Gastroesophageal sphincter (tissue), 4 donors: ENCODE results near the gene BCAS3. TPM values are rescaled to one million over a fixed set of nuclear protein-coding genes. Genes with fewer than 3 reads are reported as not detected.

Source experiments
- ATAC-seq: fragments of 150-250 bp; one replicate; pipeline ENCODE4 v1.9.1; 2016; ENCODE audit warnings: mild to moderate bottlenecking, moderate library complexity
- H3K27ac ChIP-seq, 4 donors: fragments of 200-600 bp; sonication (generic) in 3 of 4; 1 replicate in 3 of 4; 2 replicates in 1 of 4; pipeline ENCODE4 v1.5.1; 2016 to 2019
- H3K27me3 ChIP-seq: fragments of 200-600 bp; sonication (generic); one replicate; pipeline ENCODE4 v1.5.1; 2019
- H3K36me3 ChIP-seq, 2 donors: fragments of 200-600 bp; sonication (generic); one replicate each; pipeline ENCODE4 v1.5.1; 2019; ENCODE audit warnings: control low read depth in 1 of 2
- H3K4me1 ChIP-seq, 3 donors: fragments of 200-600 bp; sonication (generic); 1 replicate in 2 of 3; 2 replicates in 1 of 3; pipeline ENCODE4 v1.5.1; 2016 to 2019; ENCODE audit warnings: control low read depth in 2 of 3
- H3K4me3 ChIP-seq, 2 donors: fragments of 200-600 bp; sonication (generic); one replicate each; pipeline ENCODE4 v1.5.1; 2019; ENCODE audit warnings: mild to moderate bottlenecking in 1 of 2, moderate library complexity in 1 of 2
- H3K9me3 ChIP-seq, 3 donors: fragments of 200-600 bp; sonication (generic); one replicate each; pipeline ENCODE4 v1.5.1; 2017 to 2019; ENCODE audit warnings: control low read depth in 2 of 3
- EP300 ChIP-seq: sonication (generic); formaldehyde crosslinking; IDR thresholded peaks from one replicate; pipeline ENCODE4 v1.6.1; 2017; ENCODE audit warnings: antibody characterized with exemption, mild to moderate bottlenecking
- POLR2A ChIP-seq, 2 donors: fragments of 450-650 bp; IDR thresholded peaks; one replicate each; pipeline ENCODE4 v1.6.1; 2017; ENCODE audit warnings: antibody characterized with exemption in 2 of 2, mild to moderate bottlenecking in 2 of 2, moderate library complexity in 1 of 2
- POLR2AphosphoS5 ChIP-seq: sonication (generic); formaldehyde crosslinking; IDR thresholded peaks from one replicate; pipeline ENCODE4 v1.6.1; 2017; ENCODE audit warnings: antibody characterized with exemption
- WGBS, 2 donors: methylation state at CpG; one replicate each; pipeline ENCODE4 v1.1.5; 2018; ENCODE audit warnings: low coverage in 1 of 2; 5-methylcytosine and 5-hydroxymethylcytosine counted together
- total RNA-seq, 4 donors: library from RNA; depleted of rRNA; stranded (reverse); fragments of >200 nt; gene quantifications; one replicate each; pipeline ENCODE4 v1.1.0, GENCODE V29; 2016
- TF ChIP-seq, protein P1 (sequence below), 4 experiments: fragments of 200-600 bp in 2 of 4; fragments of 450-650 bp in 2 of 4; sonication (generic) in 1 of 4; IDR thresholded peaks; one replicate each; pipeline ENCODE4 v1.5.1; 2017 to 2019; ENCODE audit warnings: antibody characterized with exemption in 4 of 4, mild to moderate bottlenecking in 2 of 4, moderate library complexity in 2 of 4

Gene BCAS3
- total RNA-seq, 4 donors from 2014 or later, result 18.8 to 37.0 (median 34.5) TPM

- no peaks in the 10 kb centered on the region for H3K9me3 ChIP-seq
- H3K4me3 ChIP-seq, result peak overlapping the region in 1 of 2 donors; percentile 35
- peak; percentile 82 for ATAC-seq
- 73% methylated on average over 7 of the region's 43 CpGs; no CpG with 5 or more reads in 1 of the 2 donors for WGBS, 2 donors
- TF ChIP-seq, protein P1, sequence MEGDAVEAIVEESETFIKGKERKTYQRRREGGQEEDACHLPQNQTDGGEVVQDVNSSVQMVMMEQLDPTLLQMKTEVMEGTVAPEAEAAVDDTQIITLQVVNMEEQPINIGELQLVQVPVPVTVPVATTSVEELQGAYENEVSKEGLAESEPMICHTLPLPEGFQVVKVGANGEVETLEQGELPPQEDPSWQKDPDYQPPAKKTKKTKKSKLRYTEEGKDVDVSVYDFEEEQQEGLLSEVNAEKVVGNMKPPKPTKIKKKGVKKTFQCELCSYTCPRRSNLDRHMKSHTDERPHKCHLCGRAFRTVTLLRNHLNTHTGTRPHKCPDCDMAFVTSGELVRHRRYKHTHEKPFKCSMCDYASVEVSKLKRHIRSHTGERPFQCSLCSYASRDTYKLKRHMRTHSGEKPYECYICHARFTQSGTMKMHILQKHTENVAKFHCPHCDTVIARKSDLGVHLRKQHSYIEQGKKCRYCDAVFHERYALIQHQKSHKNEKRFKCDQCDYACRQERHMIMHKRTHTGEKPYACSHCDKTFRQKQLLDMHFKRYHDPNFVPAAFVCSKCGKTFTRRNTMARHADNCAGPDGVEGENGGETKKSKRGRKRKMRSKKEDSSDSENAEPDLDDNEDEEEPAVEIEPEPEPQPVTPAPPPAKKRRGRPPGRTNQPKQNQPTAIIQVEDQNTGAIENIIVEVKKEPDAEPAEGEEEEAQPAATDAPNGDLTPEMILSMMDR (IDR thresholded peaks at IDR 0.05), result peak; percentile 85 to 98 (median 90)
- TF ChIP-seq POLR2AphosphoS5 (peak; percentile 10), POLR2A (IDR thresholded peaks at IDR 0.05) (no peak), EP300 (no peak)
- H3K4me1 ChIP-seq, result peaks cover 0 to 47% (median 20%) of the 10 kb centered on the region in 3 donors
- peaks cover 7% of the 10 kb centered on the region for H3K27me3 ChIP-seq
- H3K27ac ChIP-seq, result peak overlapping the region; percentile 4 to 83 (median 78)
- no peaks in the 10 kb centered on the region for H3K36me3 ChIP-seq
Measured at GRCh38 chr17:61416540-61417363, 739.1 kb downstream of the BCAS3 start.

GRCh38 chr17:61418449-61418848, 740.8 kb downstream of the BCAS3 start:
- Histone ChIP-seq H3K4me1 (peaks cover 0 to 33% (median 14%) of the 10 kb centered on the region in 3 donors), H3K9me3 (no peaks in the 10 kb centered on the region), H3K27me3 (peaks cover 22% of the 10 kb centered on the region), H3K4me3 (no peak overlapping the region), H3K36me3 (no peaks in the 10 kb centered on the region), H3K27ac (no peak overlapping the region)
- ATAC-seq, result no peak
- TF ChIP-seq, protein P1 (IDR thresholded peaks at IDR 0.05), result no peak
- TF ChIP-seq POLR2A (IDR thresholded peaks at IDR 0.05) (no peak), EP300 (no peak)
- 80 to 94% methylated on average over 1 to 2 of the region's 2 CpGs for WGBS, 2 donors

DNA sequence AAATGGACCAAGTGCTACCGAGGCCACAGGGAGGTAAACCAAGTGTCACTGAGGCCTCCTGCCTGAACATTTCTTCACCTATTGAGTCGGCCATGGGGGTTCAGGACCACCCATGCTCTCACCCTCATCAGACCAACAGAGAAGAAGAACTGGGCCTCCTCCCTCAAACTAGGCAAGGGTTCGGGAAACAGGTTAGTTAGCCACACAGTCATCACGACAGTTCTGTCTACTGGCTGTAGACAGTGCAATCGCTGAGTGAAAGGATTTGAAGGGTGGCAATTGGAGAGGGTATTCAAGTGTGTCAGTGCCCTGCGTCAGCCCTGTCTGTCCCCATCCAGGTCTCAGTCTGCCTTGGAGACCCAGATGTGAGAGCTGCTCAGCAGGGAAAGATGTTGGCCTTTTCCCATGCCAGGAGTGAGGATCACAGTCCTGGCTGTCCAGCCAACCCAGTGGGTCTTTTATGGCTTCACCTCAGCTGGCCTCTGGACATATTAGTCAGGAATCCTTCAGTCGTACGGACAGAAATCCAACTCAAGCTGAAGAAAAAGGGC, 741.9 kb downstream of the BCAS3 start:
- H3K36me3 ChIP-seq, result no peaks in the 10 kb centered on the region
- H3K9me3 ChIP-seq, result no peaks in the 10 kb centered on the region
- peaks cover 0 to 22% (median 10%) of the 10 kb centered on the region in 3 donors for H3K4me1 ChIP-seq
- no peak overlapping the region for H3K4me3 ChIP-seq
- no peak for TF ChIP-seq POLR2AphosphoS5
- TF ChIP-seq EP300, result no peak
- TF ChIP-seq, protein P1 (IDR thresholded peaks at IDR 0.05), result no peak
- TF ChIP-seq POLR2A (IDR thresholded peaks at IDR 0.05), result no peak
- no peak overlapping the region for H3K27ac ChIP-seq
- H3K27me3 ChIP-seq, result peaks cover 32% of the 10 kb centered on the region
- no peak for ATAC-seq
- 57 to 100% methylated on average over 1 to 3 of the region's 8 CpGs for WGBS, 2 donors

DNA sequence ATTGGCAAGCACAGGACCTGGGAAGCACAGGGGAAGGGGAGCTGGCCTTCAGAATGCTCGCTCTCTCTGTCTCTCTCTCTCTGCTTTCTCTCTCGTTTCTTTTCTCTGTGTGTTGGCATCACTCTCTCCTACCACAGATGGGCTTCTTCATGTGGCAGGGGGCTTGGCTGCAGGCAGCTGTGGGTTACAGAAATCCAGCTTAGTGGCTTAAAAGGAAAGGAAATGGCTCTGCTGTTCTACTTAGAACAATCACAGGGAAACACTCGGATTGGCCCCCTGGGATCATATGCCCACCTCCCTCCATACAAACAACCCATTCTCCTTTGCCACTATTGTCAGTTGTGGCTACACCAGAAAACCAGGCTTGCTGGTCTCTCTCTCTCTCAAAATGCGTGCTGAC, 742.4 kb downstream of the BCAS3 start:
- Histone ChIP-seq H3K27ac (no peak overlapping the region), H3K9me3 (no peaks in the 10 kb centered on the region), H3K4me1 (peaks cover 0 to 17% (median 10%) of the 10 kb centered on the region in 3 donors), H3K36me3 (no peaks in the 10 kb centered on the region), H3K4me3 (no peak overlapping the region), H3K27me3 (peaks cover 37% of the 10 kb centered on the region)
- WGBS, 2 donors, result 42 to 48% methylated on average over 3 to 4 of the region's 4 CpGs
- no peak for ATAC-seq
- TF ChIP-seq, protein P1 (IDR thresholded peaks at IDR 0.05), result no peak
- TF ChIP-seq POLR2AphosphoS5 (no peak), POLR2A (IDR thresholded peaks at IDR 0.05) (no peak), EP300 (no peak)
